Endothelial cell of umbilical vein (primary cell): ENCODE data around the gene TBC1D3H. TPM values are rescaled to one million over a fixed set of nuclear protein-coding genes. Genes with fewer than 3 reads are reported as not detected.
"Not testable (repeated sequence)": the region's sequence is repeated elsewhere in the genome, so short reads cannot be mapped to it uniquely, and the experiment has no call there.

Source experiments
- BruUV-seq: library from RNA; stranded (reverse); fragments of 400-500 nt; replicated peaks from 2 replicates; lab custom pipeline; 2021; lab: Mats Ljungman, UMichigan
- CTCF ChIA-PET: fragments of 300-600, 350-600 bp; sonication (Branson Sonifier 250); formaldehyde crosslinking; loops from one replicate; lab custom pipeline; 2021; ENCODE audit warnings: antibody characterized with exemption, inconsistent platforms; lab: Charles Lee
- POLR2A ChIA-PET: fragments of 300-600, 350-600 bp; sonication (Branson Sonifier 250); formaldehyde crosslinking; loops from one replicate; lab custom pipeline; 2021; ENCODE audit warnings: antibody characterized with exemption, inconsistent platforms; lab: Charles Lee
- DNase-seq: peaks from one replicate; pipeline ENCODE4 v3.0.0-alpha.2; 2011; ENCODE audit warnings: low read depth, low spot score
- FAIRE-seq: peaks from 2 replicates; lab custom pipeline; 2011; peaks lifted over from hg19 to GRCh38; lab: Jason Lieb, UNC
- H2AFZ ChIP-seq: 2 replicates; pipeline ENCODE4 v1.6.0; 2012; ENCODE audit warnings: low read depth, low read length, control low read depth, inconsistent platforms
- H3K27ac ChIP-seq: 2 replicates; pipeline ENCODE4 v1.5.1; 2011; ENCODE audit warnings: low read depth, mild to moderate bottlenecking, control low read depth, low read length, moderate library complexity; ENCODE audit not compliant: insufficient read depth
- H3K27me3 ChIP-seq, 2 experiments: 2 replicates each; pipeline versions ENCODE4 v1.6.0 to v1.6.1; 2011; ENCODE audit warnings: low read length in 2 of 2, mixed read lengths in 1 of 2; ENCODE audit not compliant: control insufficient read depth in 2 of 2, insufficient read depth in 2 of 2
- H3K36me3 ChIP-seq, 2 experiments: 2 replicates in 1 of 2; 3 replicates in 1 of 2; pipeline ENCODE4 v1.5.1; 2011; ENCODE audit warnings: low read length in 2 of 2, mild to moderate bottlenecking in 1 of 2, moderate library complexity in 1 of 2; ENCODE audit not compliant: control insufficient read depth in 2 of 2, insufficient read depth in 2 of 2; ENCODE audit errors: extremely low read depth in 1 of 2
- H3K4me1 ChIP-seq: 3 replicates; pipeline ENCODE4 v1.5.1; 2011; ENCODE audit warnings: mild to moderate bottlenecking, low read length; ENCODE audit not compliant: control insufficient read depth, insufficient read depth; ENCODE audit errors: extremely low read depth
- H3K4me2 ChIP-seq: 2 replicates; pipeline ENCODE4 v1.6.1; 2011; ENCODE audit warnings: low read length, control low read depth, mixed read lengths; ENCODE audit not compliant: insufficient read depth
- H3K4me3 ChIP-seq, 3 experiments: fragments of 200-600 bp in 1 of 3; sonication (generic), shearing (Covaris generic) in 1 of 3; replicated peaks in 1 of 3; 2 replicates each; pipeline ENCODE4 v1.5.1; 2011 to 2016; ENCODE audit warnings: control low read depth in 3 of 3, low read length in 3 of 3, mild to moderate bottlenecking in 2 of 3, inconsistent platforms in 1 of 3, low read depth in 1 of 3, moderate library complexity in 1 of 3; ENCODE audit not compliant: insufficient read depth in 1 of 3
- H3K79me2 ChIP-seq: 2 replicates; pipeline ENCODE4 v1.6.0; 2012; ENCODE audit warnings: low read length, inconsistent platforms; ENCODE audit not compliant: control insufficient read depth, insufficient read depth
- H3K9ac ChIP-seq: replicated peaks from 2 replicates; pipeline ENCODE3; 2011; ENCODE audit warnings: low read length, control low read depth; ENCODE audit not compliant: insufficient read depth; ENCODE audit errors: extremely low read depth
- H3K9me1 ChIP-seq: replicated peaks from 3 replicates; pipeline ENCODE4 v1.6.0; 2011; ENCODE audit warnings: mild to moderate bottlenecking, low read length; ENCODE audit not compliant: control insufficient read depth, insufficient read depth; ENCODE audit errors: extremely low read depth
- H3K9me3 ChIP-seq: replicated peaks from 2 replicates; pipeline ENCODE4 v1.5.1; 2012; ENCODE audit warnings: low read length, inconsistent platforms; ENCODE audit not compliant: control insufficient read depth, insufficient read depth
- H4K20me1 ChIP-seq: replicated peaks from 2 replicates; pipeline ENCODE3; 2011; ENCODE audit warnings: mild to moderate bottlenecking, low read length; ENCODE audit not compliant: control insufficient read depth, insufficient read depth; ENCODE audit errors: extremely low read depth
- dilution Hi-C: fragments of 300-500 bp; cut with MboI; formaldehyde crosslinking; loops from one replicate; pipeline ENCODE4 v1.15.0; 2019; ENCODE audit warnings: low sequenced_read_pairs; ENCODE audit not compliant: extremely low pct_ligation_motif_present
- intact Hi-C: fragments of 100-400 bp; cut with micrococcal nuclease; formaldehyde crosslinking; loops from one replicate; pipeline ENCODE4 v1.10.0; 2022
- polyA plus RNA-seq, 4 experiments: library from polyadenylated mRNA; depleted of rRNA in 3 of 4; stranded (reverse) in 3 of 4; unstranded in 1 of 4; fragments of >200 nt; gene quantifications; 2 replicates each; pipeline versions ENCODE4 v1.2.1 to v1.2.3, GENCODE V29; 2011 to 2012; ENCODE audit warnings: missing spikeins in 1 of 4
- small RNA-seq: library from RNA; depleted of rRNA; stranded (forward); fragments of <200 nt; gene quantifications from one replicate; pipeline ENCODE3, GENCODE V24; 2012; ENCODE audit warnings: low replicate concordance, low read depth; ENCODE audit not compliant: insufficient read depth, insufficient read length
- total RNA-seq: library from RNA; stranded (reverse); gene quantifications from 2 replicates; pipeline ENCODE4 v1.2.3, GENCODE V29; 2021

Gene TBC1D3H
- total and polyA plus RNA-seq, 2 donors (not counting 3 experiments of a cell fraction or from before 2014, with no cell fraction given), result not detected

GRCh38 chr17:36390943-36391645 is 2.9 kb upstream of the TBC1D3H start:
- H3K4me1 ChIP-seq, DNase-seq, H3K9me1 ChIP-seq, H3K9me3 ChIP-seq, H3K9ac ChIP-seq, H3K79me2 ChIP-seq, H3K27ac ChIP-seq, FAIRE-seq, POLR2A ChIA-PET, intact Hi-C loops, H3K27me3 ChIP-seq, BruUV-seq, H3K36me3 ChIP-seq, H2AFZ ChIP-seq, H3K4me3 ChIP-seq, H3K4me2 ChIP-seq, dilution Hi-C loops, H4K20me1 ChIP-seq, CTCF ChIA-PET: not testable (repeated sequence)

- FAIRE-seq, H3K36me3 ChIP-seq, H3K9ac ChIP-seq, H3K79me2 ChIP-seq, DNase-seq, intact Hi-C loops, H4K20me1 ChIP-seq, BruUV-seq, H2AFZ ChIP-seq, dilution Hi-C loops, H3K27ac ChIP-seq, H3K9me1 ChIP-seq, POLR2A ChIA-PET, H3K9me3 ChIP-seq, CTCF ChIA-PET, H3K27me3 ChIP-seq, H3K4me3 ChIP-seq, H3K4me2 ChIP-seq, H3K4me1 ChIP-seq: not testable (repeated sequence)
Measured at GRCh38 chr17:36375938-36376337, 12.3 kb downstream of the TBC1D3H start.

- H4K20me1 ChIP-seq, H3K9ac ChIP-seq, H2AFZ ChIP-seq, H3K79me2 ChIP-seq, H3K9me3 ChIP-seq, H3K27me3 ChIP-seq, H3K9me1 ChIP-seq, BruUV-seq, POLR2A ChIA-PET, H3K27ac ChIP-seq, H3K4me3 ChIP-seq, FAIRE-seq, H3K36me3 ChIP-seq, intact Hi-C loops, H3K4me1 ChIP-seq, dilution Hi-C loops, DNase-seq, CTCF ChIA-PET, H3K4me2 ChIP-seq: not testable (repeated sequence)
Measured at GRCh38 chr17:36362496-36362895, 25.7 kb downstream of the TBC1D3H start.

Small RNAs within 50 kb of the gene (small RNA-seq; reads per million reads assigned to genes)
- gene RNU6-1192P, result not detected

Other genes starting within 250 kb of the TBC1D3H start
- 3.3 and 9.7 TPM in 2 replicates for gene TBC1D3B, start 211.8 kb downstream of the TBC1D3H start, total RNA-seq
- 0.81 and 1.7 TPM in 2 replicates for gene TBC1D3B, start 211.8 kb downstream of the TBC1D3H start, polyA plus RNA-seq
- not detected in 2 replicates for gene CCL3L1, start 191.7 kb downstream of the TBC1D3H start, total RNA-seq
- gene CCL3L1, start 191.7 kb downstream of the TBC1D3H start, polyA plus RNA-seq, result not detected in 2 replicates
- not detected in 2 replicates for gene CCL4L2, start 177.4 kb downstream of the TBC1D3H start, total RNA-seq
- not detected in 2 replicates for gene CCL4L2, start 177.4 kb downstream of the TBC1D3H start, polyA plus RNA-seq
- gene TBC1D3I, start 123.9 kb downstream of the TBC1D3H start, total RNA-seq, result 0.60 and 1.3 TPM in 2 replicates
- gene TBC1D3I, start 123.9 kb downstream of the TBC1D3H start, polyA plus RNA-seq, result 0.16 and 0.26 TPM in 2 replicates
- not detected in 2 replicates for gene TBC1D3G, start 64.6 kb downstream of the TBC1D3H start, total RNA-seq
- not detected in 2 replicates for gene TBC1D3G, start 64.6 kb downstream of the TBC1D3H start, polyA plus RNA-seq
- gene ZNHIT3, start 98.2 kb upstream of the TBC1D3H start, total RNA-seq, result 31.4 and 34.0 TPM in 2 replicates
- gene ZNHIT3, start 98.2 kb upstream of the TBC1D3H start, polyA plus RNA-seq, result 61.3 and 66.9 TPM in 2 replicates
- gene MYO19, start 146.4 kb upstream of the TBC1D3H start, total RNA-seq, result 90.3 and 95.7 TPM in 2 replicates
- gene MYO19, start 146.4 kb upstream of the TBC1D3H start, polyA plus RNA-seq, result 75.4 and 92.8 TPM in 2 replicates
- 13.1 and 16.3 TPM in 2 replicates for gene PIGW, start 146.6 kb upstream of the TBC1D3H start, total RNA-seq
- 5.1 and 5.9 TPM in 2 replicates for gene PIGW, start 146.6 kb upstream of the TBC1D3H start, polyA plus RNA-seq
- 71.2 and 77.6 TPM in 2 replicates for gene GGNBP2, start 156.5 kb upstream of the TBC1D3H start, total RNA-seq
- gene GGNBP2, start 156.5 kb upstream of the TBC1D3H start, polyA plus RNA-seq, result 47.8 and 52.6 TPM in 2 replicates
- gene DHRS11, start 203.4 kb upstream of the TBC1D3H start, total RNA-seq, result 9.8 and 11.3 TPM in 2 replicates
- gene DHRS11, start 203.4 kb upstream of the TBC1D3H start, polyA plus RNA-seq, result 15.7 and 16.2 TPM in 2 replicates
- gene MRM1, start 213.1 kb upstream of the TBC1D3H start, total RNA-seq, result 5.2 and 5.9 TPM in 2 replicates
- 3.4 and 3.7 TPM in 2 replicates for gene MRM1, start 213.1 kb upstream of the TBC1D3H start, polyA plus RNA-seq